A549 (cell line): Measurements from ENCODE around the gene HBQ1.

Experiments
- ELK1 ChIP-seq: fragments of 150-350 bp; IDR thresholded peaks from 2 replicates; pipeline ENCODE4 v1.6.1; 2014; ENCODE audit warnings: low read depth, mild to moderate bottlenecking, low read length
- EP300 ChIP-seq, 2 experiments: fragments of >200 bp; sonication (Bioruptor Twin); formaldehyde crosslinking; IDR thresholded peaks; 2 replicates in 1 of 2; 3 replicates in 1 of 2; pipeline ENCODE4 v1.6.1; 2016 to 2017
- HMGXB4 ChIP-seq: fragments of 250-450 bp; sonication (Bioruptor Pico); IDR thresholded peaks from 2 replicates; pipeline ENCODE4 v1.5.0; 2021; ENCODE audit warnings: mild to moderate bottlenecking, moderate library complexity, borderline replicate concordance
- JUNB ChIP-seq: fragments of >200 bp; sonication (Bioruptor Twin); formaldehyde crosslinking; IDR thresholded peaks from 2 replicates; pipeline ENCODE4 v1.6.1; 2016
- NFE2L2 ChIP-seq: fragments of 150-350 bp; conservative IDR thresholded peaks from 2 replicates; pipeline ENCODE4 v1.6.1; 2014; ENCODE audit warnings: low read length
- POLR2A ChIP-seq: IDR thresholded peaks from 2 replicates; pipeline ENCODE4 v1.6.1; 2012; ENCODE audit warnings: mild to moderate bottlenecking, low read length
- POLR2AphosphoS2 ChIP-seq: conservative IDR thresholded peaks from 2 replicates; pipeline ENCODE4 v1.6.1; 2012; ENCODE audit warnings: low read length, improper control_type of control experiment, inconsistent platforms
- RFX5 ChIP-seq: fragments of 450-650 bp; IDR thresholded peaks from 2 replicates; pipeline ENCODE4 v1.7.1; 2014; ENCODE audit warnings: antibody characterized with exemption, mild to moderate bottlenecking, moderate library complexity
- TF ChIP-seq, protein P1 (sequence below): fragments of >200 bp; sonication (Bioruptor Twin); formaldehyde crosslinking; IDR thresholded peaks from 3 replicates; pipeline ENCODE4 v1.5.1; 2016
- TF ChIP-seq, protein P2 (sequence below): fragments of 200-600 bp; sonication (generic); IDR thresholded peaks from 2 replicates; pipeline ENCODE4 v1.6.1; 2016; ENCODE audit warnings: antibody characterized with exemption, mild to moderate bottlenecking, moderate library complexity
- TF ChIP-seq, protein P3 (sequence below): IDR thresholded peaks from 2 replicates; pipeline ENCODE4 v1.6.1; 2012; ENCODE audit warnings: low read depth, borderline replicate concordance

DNA sequence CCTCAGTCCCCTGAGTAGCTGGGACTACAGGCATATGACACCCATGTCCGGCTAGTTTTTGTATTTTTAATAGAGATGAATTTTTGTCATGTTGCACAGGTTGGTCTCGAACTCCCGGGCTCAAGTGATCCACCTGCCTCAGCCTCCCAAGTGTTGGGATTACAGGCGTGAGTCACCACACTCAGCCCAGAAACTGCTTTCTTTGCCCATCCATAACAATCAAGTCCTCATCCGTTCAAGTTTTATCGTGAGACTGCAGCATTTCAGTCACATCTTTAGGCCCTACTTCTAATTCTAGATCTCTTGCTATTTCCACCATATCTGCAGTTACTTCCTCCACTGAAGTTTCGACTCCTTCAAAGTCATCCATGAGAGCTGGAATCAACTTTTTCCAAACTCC is 48.1 kb upstream of the HBQ1 start:
- no peak for TF ChIP-seq HMGXB4
- TF ChIP-seq, protein P1, sequence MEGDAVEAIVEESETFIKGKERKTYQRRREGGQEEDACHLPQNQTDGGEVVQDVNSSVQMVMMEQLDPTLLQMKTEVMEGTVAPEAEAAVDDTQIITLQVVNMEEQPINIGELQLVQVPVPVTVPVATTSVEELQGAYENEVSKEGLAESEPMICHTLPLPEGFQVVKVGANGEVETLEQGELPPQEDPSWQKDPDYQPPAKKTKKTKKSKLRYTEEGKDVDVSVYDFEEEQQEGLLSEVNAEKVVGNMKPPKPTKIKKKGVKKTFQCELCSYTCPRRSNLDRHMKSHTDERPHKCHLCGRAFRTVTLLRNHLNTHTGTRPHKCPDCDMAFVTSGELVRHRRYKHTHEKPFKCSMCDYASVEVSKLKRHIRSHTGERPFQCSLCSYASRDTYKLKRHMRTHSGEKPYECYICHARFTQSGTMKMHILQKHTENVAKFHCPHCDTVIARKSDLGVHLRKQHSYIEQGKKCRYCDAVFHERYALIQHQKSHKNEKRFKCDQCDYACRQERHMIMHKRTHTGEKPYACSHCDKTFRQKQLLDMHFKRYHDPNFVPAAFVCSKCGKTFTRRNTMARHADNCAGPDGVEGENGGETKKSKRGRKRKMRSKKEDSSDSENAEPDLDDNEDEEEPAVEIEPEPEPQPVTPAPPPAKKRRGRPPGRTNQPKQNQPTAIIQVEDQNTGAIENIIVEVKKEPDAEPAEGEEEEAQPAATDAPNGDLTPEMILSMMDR, result no peak
- TF ChIP-seq POLR2A, result no peak
- no peak for TF ChIP-seq RFX5
- no peak for TF ChIP-seq EP300 (IDR thresholded peaks at IDR 0.05)
- TF ChIP-seq, protein P2, sequence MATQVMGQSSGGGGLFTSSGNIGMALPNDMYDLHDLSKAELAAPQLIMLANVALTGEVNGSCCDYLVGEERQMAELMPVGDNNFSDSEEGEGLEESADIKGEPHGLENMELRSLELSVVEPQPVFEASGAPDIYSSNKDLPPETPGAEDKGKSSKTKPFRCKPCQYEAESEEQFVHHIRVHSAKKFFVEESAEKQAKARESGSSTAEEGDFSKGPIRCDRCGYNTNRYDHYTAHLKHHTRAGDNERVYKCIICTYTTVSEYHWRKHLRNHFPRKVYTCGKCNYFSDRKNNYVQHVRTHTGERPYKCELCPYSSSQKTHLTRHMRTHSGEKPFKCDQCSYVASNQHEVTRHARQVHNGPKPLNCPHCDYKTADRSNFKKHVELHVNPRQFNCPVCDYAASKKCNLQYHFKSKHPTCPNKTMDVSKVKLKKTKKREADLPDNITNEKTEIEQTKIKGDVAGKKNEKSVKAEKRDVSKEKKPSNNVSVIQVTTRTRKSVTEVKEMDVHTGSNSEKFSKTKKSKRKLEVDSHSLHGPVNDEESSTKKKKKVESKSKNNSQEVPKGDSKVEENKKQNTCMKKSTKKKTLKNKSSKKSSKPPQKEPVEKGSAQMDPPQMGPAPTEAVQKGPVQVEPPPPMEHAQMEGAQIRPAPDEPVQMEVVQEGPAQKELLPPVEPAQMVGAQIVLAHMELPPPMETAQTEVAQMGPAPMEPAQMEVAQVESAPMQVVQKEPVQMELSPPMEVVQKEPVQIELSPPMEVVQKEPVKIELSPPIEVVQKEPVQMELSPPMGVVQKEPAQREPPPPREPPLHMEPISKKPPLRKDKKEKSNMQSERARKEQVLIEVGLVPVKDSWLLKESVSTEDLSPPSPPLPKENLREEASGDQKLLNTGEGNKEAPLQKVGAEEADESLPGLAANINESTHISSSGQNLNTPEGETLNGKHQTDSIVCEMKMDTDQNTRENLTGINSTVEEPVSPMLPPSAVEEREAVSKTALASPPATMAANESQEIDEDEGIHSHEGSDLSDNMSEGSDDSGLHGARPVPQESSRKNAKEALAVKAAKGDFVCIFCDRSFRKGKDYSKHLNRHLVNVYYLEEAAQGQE, result no peak
- TF ChIP-seq POLR2AphosphoS2, result no peak
- TF ChIP-seq NFE2L2, result no peak
- no peak for TF ChIP-seq ELK1
- TF ChIP-seq JUNB, result no peak
- TF ChIP-seq, protein P3, sequence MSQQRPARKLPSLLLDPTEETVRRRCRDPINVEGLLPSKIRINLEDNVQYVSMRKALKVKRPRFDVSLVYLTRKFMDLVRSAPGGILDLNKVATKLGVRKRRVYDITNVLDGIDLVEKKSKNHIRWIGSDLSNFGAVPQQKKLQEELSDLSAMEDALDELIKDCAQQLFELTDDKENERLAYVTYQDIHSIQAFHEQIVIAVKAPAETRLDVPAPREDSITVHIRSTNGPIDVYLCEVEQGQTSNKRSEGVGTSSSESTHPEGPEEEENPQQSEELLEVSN, result no peak
